Measurements from ENCODE around the gene FER. TPM values are rescaled to one million over a fixed set of nuclear protein-coding genes. Genes with fewer than 3 reads are reported as not detected.
"Not testable (repeated sequence)": the region's sequence is repeated elsewhere in the genome, so short reads cannot be mapped to it uniquely, and the experiment has no call there.

FER gene
- total and polyA plus RNA-seq, 8 donors = 1.7 to 218 (median 24.0) TPM

DNA sequence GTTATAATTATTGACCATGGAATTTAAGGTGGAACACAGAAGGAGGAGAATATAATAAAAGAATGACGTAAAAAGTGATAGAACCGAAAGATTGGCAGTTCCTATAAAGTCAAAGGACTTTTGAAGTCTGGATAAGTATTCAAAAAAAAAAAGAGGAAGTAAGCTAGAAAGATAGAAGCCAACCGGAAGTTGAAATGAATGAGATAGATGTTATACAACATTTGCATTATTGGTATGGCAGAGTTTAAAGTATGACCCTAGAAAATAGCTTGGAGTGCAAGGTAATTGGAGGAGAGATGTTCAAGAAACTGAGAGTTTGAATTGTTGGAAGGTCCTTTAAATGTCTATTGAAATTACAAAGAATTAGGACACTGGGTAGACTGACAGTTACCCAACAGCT lies 293.6 kb downstream of the FER start:
- H3K9me3 ChIP-seq = no peaks in the 10 kb centered on the region
- intact Hi-C loops (cut with DNase I; ENCODE audit: low total_unique reads) = no loop called here
- H3K4me3 ChIP-seq = no peak overlapping the region
- TF ChIP-seq, protein P1, sequence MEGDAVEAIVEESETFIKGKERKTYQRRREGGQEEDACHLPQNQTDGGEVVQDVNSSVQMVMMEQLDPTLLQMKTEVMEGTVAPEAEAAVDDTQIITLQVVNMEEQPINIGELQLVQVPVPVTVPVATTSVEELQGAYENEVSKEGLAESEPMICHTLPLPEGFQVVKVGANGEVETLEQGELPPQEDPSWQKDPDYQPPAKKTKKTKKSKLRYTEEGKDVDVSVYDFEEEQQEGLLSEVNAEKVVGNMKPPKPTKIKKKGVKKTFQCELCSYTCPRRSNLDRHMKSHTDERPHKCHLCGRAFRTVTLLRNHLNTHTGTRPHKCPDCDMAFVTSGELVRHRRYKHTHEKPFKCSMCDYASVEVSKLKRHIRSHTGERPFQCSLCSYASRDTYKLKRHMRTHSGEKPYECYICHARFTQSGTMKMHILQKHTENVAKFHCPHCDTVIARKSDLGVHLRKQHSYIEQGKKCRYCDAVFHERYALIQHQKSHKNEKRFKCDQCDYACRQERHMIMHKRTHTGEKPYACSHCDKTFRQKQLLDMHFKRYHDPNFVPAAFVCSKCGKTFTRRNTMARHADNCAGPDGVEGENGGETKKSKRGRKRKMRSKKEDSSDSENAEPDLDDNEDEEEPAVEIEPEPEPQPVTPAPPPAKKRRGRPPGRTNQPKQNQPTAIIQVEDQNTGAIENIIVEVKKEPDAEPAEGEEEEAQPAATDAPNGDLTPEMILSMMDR (IDR thresholded peaks at IDR 0.05) = no peak
- TF ChIP-seq EP300 (IDR thresholded peaks at IDR 0.05) = no peak
- TF ChIP-seq POLR2AphosphoS5 (IDR thresholded peaks at IDR 0.05) = no peak
- no peak for TF ChIP-seq POLR2A (IDR thresholded peaks at IDR 0.05)
- no peak for DNase-seq
- peaks cover 0 to 5% (median 0%) of the 10 kb centered on the region in 4 donors for H3K4me1 ChIP-seq
- no peak overlapping the region for H3K27ac ChIP-seq
- no peaks in the 10 kb centered on the region for H3K36me3 ChIP-seq
- 75 to 87% (median 85%) methylated on average over 3 of the region's 3 CpGs for WGBS, 5 donors
- no peaks in the 10 kb centered on the region for H3K27me3 ChIP-seq

DNA sequence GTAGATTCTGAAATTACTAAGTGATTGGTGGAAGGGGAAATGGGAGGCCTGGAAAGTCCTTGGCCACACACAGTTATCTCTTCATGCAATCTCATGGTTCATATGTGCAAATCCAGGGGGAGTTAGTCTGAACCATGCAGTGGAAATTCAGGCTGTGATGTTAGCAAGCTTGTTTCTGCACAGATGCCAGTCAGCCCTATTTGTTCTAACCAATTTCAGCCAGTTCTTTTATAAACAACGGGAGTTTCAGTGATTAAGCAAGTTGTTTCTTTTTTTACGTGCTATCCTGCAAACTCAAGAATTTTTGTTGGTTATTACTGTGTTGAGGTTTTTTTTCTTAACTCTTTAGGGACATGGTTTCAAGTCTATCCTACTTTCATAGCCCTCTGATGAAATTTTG lies 298.0 kb downstream of the FER start:
- intact Hi-C loops (cut with DNase I; ENCODE audit: low total_unique reads) = no loop called here
- peak in 1 of 2 donors; percentile 6 for DNase-seq
- H3K27ac ChIP-seq = no peak overlapping the region
- H3K27me3 ChIP-seq = no peaks in the 10 kb centered on the region
- no peaks in the 10 kb centered on the region for H3K9me3 ChIP-seq
- H3K4me3 ChIP-seq = no peak overlapping the region
- TF ChIP-seq EP300 (IDR thresholded peaks at IDR 0.05) (no peak), POLR2AphosphoS5 (IDR thresholded peaks at IDR 0.05) (no peak), POLR2A (IDR thresholded peaks at IDR 0.05) (no peak)
- TF ChIP-seq, protein P1 (IDR thresholded peaks at IDR 0.05) = no peak
- peaks cover 0 to 5% (median 2%) of the 10 kb centered on the region in 4 donors for H3K4me1 ChIP-seq
- 34 to 78% (median 63%) methylated on average over 2 of the region's 2 CpGs for WGBS, 5 donors
- peaks cover 0 to 4% (median 0%) of the 10 kb centered on the region in 4 donors for H3K36me3 ChIP-seq

DNA sequence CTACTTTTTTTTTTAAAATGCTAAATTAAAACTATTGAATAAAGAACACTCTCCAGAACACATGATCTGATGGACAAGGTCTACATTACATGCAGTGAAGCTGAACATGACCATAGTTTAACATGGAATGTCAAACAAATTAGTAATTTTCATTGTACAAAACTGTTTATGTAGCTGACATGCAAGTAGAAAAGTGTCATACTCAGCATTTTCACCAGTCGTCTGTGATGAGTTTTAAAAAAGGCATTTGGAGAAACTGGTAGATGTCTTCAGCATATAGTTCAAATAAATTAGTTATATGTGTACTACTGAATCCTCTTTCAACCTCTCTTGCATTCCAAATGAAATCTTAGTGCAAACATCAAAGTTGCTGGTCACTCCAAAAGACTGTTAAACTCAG lies 301.9 kb downstream of the FER start:
- intact Hi-C loops (cut with DNase I; ENCODE audit: low total_unique reads) = no loop called here
- no peak overlapping the region for H3K4me3 ChIP-seq
- no peak overlapping the region for H3K27ac ChIP-seq
- no peaks in the 10 kb centered on the region for H3K27me3 ChIP-seq
- H3K4me1 ChIP-seq = peaks cover 0 to 5% (median 2%) of the 10 kb centered on the region in 4 donors
- TF ChIP-seq, protein P1 (IDR thresholded peaks at IDR 0.05) = no peak
- TF ChIP-seq EP300 (IDR thresholded peaks at IDR 0.05) (no peak), POLR2A (IDR thresholded peaks at IDR 0.05) (no peak), POLR2AphosphoS5 (IDR thresholded peaks at IDR 0.05) (no peak)
- no peak for DNase-seq
- H3K9me3 ChIP-seq = no peaks in the 10 kb centered on the region
- H3K36me3 ChIP-seq = peaks cover 0 to 15% (median 10%) of the 10 kb centered on the region in 4 donors
- 52 to 85% (median 68%) methylated on average over 1 of the region's 1 CpG for WGBS, 5 donors

DNA sequence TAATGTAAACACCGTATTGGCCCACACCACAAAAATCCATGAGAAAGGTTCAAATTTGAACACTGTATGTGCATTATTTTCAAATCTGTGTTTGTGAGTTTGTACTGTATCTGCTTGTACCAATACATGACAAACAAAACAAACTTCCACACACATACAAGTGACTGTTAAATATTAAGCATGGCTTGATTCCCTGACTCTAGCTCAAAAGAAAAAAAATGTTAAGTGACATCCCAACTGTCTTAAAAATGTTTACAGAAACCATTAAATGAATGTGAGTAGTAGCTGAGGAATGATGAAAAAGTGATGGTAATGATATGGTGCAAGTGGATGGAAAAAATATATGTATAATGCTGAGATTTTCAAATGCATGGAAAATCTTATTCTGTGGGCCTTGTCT lies 302.6 kb downstream of the FER start:
- DNase-seq; H3K9me3 ChIP-seq; intact Hi-C loops (cut with DNase I; ENCODE audit: low total_unique reads); H3K4me1 ChIP-seq; H3K27me3 ChIP-seq; H3K27ac ChIP-seq; H3K4me3 ChIP-seq: not testable (repeated sequence)
- H3K36me3 ChIP-seq = peaks cover 0 to 15% (median 10%) of the 10 kb centered on the region in 4 donors
- WGBS, 5 donors = 44 to 82% (median 77%) methylated on average over 1 of the region's 1 CpG

DNA sequence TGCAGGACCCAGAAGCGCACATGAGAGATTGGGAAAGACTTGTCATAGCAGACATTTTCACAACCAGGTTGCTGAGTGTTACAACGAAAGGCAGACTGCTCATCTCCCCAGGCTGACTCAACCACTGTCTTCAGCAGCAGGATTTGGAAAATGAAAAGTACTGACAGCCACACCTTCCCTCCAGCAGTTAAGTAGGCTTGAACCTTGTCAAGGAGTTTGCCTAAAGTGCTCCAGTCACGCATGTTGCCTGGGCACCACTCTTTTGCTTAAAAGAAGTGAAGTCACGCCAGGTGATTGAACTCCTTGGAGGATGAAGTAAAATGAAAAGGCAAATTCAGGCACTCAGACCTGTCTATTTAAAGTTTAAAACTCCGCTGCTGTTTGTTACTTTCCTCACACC lies 304.5 kb downstream of the FER start:
- 93 to 100% (median 97%) methylated on average over 5 of the region's 5 CpGs for WGBS, 5 donors
- intact Hi-C loops (cut with DNase I; ENCODE audit: low total_unique reads); H3K27ac ChIP-seq; H3K9me3 ChIP-seq; H3K27me3 ChIP-seq; DNase-seq; H3K4me1 ChIP-seq; H3K4me3 ChIP-seq: not testable (repeated sequence)
- H3K36me3 ChIP-seq = peaks cover 0 to 15% (median 9%) of the 10 kb centered on the region in 4 donors
